Measurements from ENCODE around the gene FAM110A.

FAM110A gene

DNA sequence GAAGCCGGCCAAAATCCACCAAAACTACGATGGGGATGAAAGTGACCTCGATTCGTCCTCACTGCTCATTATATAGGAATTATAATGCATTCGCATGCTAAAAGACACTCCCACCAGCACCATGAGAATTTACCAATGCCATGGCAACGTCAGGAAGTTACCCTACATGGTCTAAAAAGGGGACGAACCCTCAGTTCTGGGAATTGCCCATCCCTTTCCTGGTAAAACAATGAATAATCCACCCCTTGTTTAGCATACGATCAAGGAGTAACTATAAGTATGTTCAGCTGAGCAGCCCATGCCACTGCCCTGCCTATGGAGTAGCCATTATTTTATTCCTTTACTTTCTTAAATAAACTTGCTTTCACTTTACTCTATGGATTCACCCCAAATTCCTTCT, 20.1 kb upstream of the FAM110A start:
- H3K9ac ChIP-seq (ENCODE audit: low read depth, low read length): no peak overlapping the region
- H3K36me3 ChIP-seq (ENCODE audit: control insufficient read depth, insufficient read depth, low read length): no peaks in the 10 kb centered on the region
- H3K4me1 ChIP-seq (ENCODE audit: control insufficient read depth, insufficient read depth, low read length): no peaks in the 10 kb centered on the region
- no peak overlapping the region for H3K4me3 ChIP-seq (ENCODE audit: low read depth, low read length)
- H3K27ac ChIP-seq (ENCODE audit: low read depth, low read length): no peak overlapping the region
- H3K9me3 ChIP-seq (ENCODE audit: control insufficient read depth, insufficient read depth, low read length): peaks cover 6% of the 10 kb centered on the region
- 0 out of 2 replicates have a peak, but pooled peaks cover 2% of the 10 kb centered on the region for H3K27me3 ChIP-seq (ENCODE audit: control insufficient read depth, insufficient read depth, low read length)

DNA sequence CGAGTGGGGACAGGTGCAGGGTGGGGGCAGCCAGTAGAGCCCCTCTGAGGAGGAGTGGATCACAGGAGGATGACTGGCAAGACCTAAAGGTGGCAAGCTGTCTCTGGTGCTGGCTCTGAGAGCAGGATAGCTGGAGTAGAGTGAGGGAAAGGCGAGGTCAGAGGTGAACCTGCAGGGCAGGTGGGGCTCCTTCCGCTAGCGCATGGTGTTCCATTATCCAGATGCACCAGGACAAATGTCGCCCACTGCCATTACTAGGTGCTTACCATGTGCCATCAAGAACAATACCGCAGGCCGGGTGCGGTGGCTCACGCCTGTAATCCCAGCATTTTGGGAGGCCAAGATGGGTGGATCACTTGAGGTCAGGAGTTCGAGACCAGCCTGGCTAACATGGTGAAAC, 18.3 kb upstream of the FAM110A start:
- no peaks in the 10 kb centered on the region for H3K36me3 ChIP-seq (ENCODE audit: control insufficient read depth, insufficient read depth, low read length)
- H3K4me3 ChIP-seq (ENCODE audit: low read depth, low read length): no peak overlapping the region
- no peaks in the 10 kb centered on the region for H3K9me3 ChIP-seq (ENCODE audit: control insufficient read depth, insufficient read depth, low read length)
- H3K27me3 ChIP-seq (ENCODE audit: control insufficient read depth, insufficient read depth, low read length): 0 out of 2 replicates have a peak, but pooled peaks cover 2% of the 10 kb centered on the region
- H3K9ac ChIP-seq (ENCODE audit: low read depth, low read length): no peak overlapping the region
- no peak overlapping the region for H3K27ac ChIP-seq (ENCODE audit: low read depth, low read length)
- no peaks in the 10 kb centered on the region for H3K4me1 ChIP-seq (ENCODE audit: control insufficient read depth, insufficient read depth, low read length)

DNA sequence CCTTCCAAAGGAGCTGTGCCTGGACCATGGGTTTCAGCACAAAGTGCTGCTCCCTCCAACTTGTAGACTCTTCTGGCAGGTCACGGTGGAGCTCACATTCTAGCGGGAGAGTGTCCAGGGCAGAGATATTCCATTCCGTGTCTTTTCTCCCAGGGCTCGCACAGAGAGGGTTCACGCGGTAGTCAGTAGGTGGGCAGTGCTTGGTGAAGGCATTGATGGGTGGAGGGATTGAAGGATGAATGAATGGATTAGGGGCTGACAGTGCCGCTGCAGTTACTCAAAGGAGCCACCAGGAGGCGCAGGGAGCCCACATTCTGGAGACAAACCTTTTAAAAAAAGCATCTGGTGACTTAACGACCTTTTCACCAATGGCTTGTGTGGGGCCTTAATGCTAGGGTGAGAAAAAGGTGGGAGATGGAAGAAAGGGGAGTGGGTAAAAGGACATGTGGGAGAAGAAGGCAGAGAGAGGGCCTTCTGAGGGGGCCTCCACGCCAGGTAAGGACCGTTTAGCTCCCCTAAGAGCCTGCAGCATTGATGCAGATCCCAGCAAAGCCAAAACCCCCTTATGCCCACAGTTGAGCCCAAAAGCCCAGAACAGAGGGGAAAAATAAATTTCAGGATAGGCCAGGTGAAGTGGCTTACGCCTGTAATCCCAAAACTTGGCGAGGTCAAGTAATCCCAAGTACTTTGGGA, 17.5 kb upstream of the FAM110A start:
- H3K4me1 ChIP-seq (ENCODE audit: control insufficient read depth, insufficient read depth, low read length): no peaks in the 10 kb centered on the region
- no peak overlapping the region for H3K4me3 ChIP-seq (ENCODE audit: low read depth, low read length)
- H3K9me3 ChIP-seq (ENCODE audit: control insufficient read depth, insufficient read depth, low read length): no peaks in the 10 kb centered on the region
- no peaks in the 10 kb centered on the region for H3K36me3 ChIP-seq (ENCODE audit: control insufficient read depth, insufficient read depth, low read length)
- H3K9ac ChIP-seq (ENCODE audit: low read depth, low read length): no peak overlapping the region
- no peak overlapping the region for H3K27ac ChIP-seq (ENCODE audit: low read depth, low read length)
- 0 out of 2 replicates have a peak, but pooled peaks cover 2% of the 10 kb centered on the region for H3K27me3 ChIP-seq (ENCODE audit: control insufficient read depth, insufficient read depth, low read length)

- Histone ChIP-seq H3K27ac (ENCODE audit: low read depth, low read length) (no peak overlapping the region), H3K4me1 (ENCODE audit: control insufficient read depth, insufficient read depth, low read length) (no peaks in the 10 kb centered on the region), H3K4me3 (ENCODE audit: low read depth, low read length) (no peak overlapping the region), H3K9me3 (ENCODE audit: control insufficient read depth, insufficient read depth, low read length) (no peaks in the 10 kb centered on the region), H3K9ac (ENCODE audit: low read depth, low read length) (no peak overlapping the region), H3K36me3 (ENCODE audit: control insufficient read depth, insufficient read depth, low read length) (no peaks in the 10 kb centered on the region), H3K27me3 (ENCODE audit: control insufficient read depth, insufficient read depth, low read length) (0 out of 2 replicates have a peak, but pooled peaks cover 2% of the 10 kb centered on the region)
Observed at GRCh38 chr20:818001-818664, 15.4 kb upstream of the FAM110A start.

DNA sequence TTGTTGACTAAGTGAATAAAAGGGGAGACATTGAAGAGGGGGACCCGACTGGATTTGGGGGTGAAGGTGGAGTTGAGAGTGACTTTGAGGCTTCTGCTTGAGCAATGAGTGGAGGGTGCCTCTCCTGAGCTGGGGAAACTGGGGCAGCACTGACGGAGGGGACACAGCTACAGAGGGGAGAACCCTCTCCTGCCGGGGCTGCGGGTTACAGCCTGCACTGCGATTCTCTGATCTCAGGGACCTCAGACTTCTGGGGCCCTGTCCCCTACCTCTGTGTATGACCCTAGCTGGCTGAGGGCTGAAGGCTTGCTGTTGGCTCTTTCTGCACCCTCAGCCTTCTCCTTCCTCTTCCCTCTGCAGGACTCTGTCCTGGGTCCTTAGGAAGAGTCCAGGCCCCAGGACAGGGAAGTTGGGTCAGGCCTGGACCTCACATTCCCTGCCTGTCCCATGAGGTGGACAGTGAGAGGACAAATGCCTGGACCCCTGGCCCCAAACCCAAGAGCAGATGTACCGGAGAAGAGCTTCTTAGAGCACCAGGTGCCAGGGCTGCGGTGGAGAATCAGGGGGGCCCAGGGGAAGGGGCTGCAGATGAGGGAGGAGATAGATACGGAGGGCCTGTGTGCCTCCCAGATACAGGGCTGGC, 13.7 kb upstream of the FAM110A start:
- Histone ChIP-seq H3K36me3 (ENCODE audit: control insufficient read depth, insufficient read depth, low read length) (no peaks in the 10 kb centered on the region), H3K27ac (ENCODE audit: low read depth, low read length) (no peak overlapping the region), H3K27me3 (ENCODE audit: control insufficient read depth, insufficient read depth, low read length) (0 out of 2 replicates have a peak, but pooled peaks cover 2% of the 10 kb centered on the region), H3K9ac (ENCODE audit: low read depth, low read length) (no peak overlapping the region), H3K4me3 (ENCODE audit: low read depth, low read length) (no peak overlapping the region), H3K4me1 (ENCODE audit: control insufficient read depth, insufficient read depth, low read length) (no peaks in the 10 kb centered on the region), H3K9me3 (ENCODE audit: control insufficient read depth, insufficient read depth, low read length) (no peaks in the 10 kb centered on the region)

GRCh38 chr20:820323-820953, 13.1 kb upstream of the FAM110A start:
- no peaks in the 10 kb centered on the region for H3K4me1 ChIP-seq (ENCODE audit: control insufficient read depth, insufficient read depth, low read length)
- H3K36me3 ChIP-seq (ENCODE audit: control insufficient read depth, insufficient read depth, low read length): no peaks in the 10 kb centered on the region
- H3K9ac ChIP-seq (ENCODE audit: low read depth, low read length): no peak overlapping the region
- H3K27me3 ChIP-seq (ENCODE audit: control insufficient read depth, insufficient read depth, low read length): 0 out of 2 replicates have a peak, but pooled peaks cover 2% of the 10 kb centered on the region
- H3K27ac ChIP-seq (ENCODE audit: low read depth, low read length): no peak overlapping the region
- H3K4me3 ChIP-seq (ENCODE audit: low read depth, low read length): no peak overlapping the region
- H3K9me3 ChIP-seq (ENCODE audit: control insufficient read depth, insufficient read depth, low read length): no peaks in the 10 kb centered on the region

DNA sequence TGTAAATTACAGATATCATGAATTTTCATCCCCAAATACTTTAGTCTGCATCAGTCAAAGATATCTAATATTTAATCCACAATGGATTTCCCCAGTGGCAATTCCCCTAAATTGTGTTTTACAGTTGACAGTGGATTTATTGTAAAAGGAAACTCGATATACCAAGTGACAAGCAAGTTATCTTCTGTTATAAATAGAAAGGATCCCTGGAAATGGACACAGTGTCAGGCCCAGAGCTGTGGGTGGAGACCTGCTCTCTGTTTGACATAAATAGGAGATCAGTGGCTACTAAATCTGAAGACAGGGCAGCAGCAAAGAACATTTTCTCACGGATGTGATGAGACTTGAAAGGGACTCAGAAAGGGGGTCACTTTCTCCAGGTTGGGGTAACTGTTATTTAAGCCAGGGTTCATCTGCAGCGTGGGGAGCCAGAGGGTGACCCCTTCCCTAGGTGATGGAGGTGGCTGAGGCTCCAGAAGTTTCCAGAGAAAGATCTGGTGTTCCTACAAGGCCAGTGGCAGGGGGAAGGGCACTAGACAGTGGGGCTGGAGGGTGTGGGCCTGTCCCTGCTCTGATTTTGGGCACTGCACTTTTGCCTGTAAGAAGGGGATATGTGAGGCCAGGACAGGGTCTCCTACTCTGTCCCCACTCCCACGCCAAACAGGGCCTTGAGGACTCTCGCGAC, 12.3 kb upstream of the FAM110A start:
- H3K9ac ChIP-seq (ENCODE audit: low read depth, low read length): no peak overlapping the region
- H3K27ac ChIP-seq (ENCODE audit: low read depth, low read length): no peak overlapping the region
- H3K9me3 ChIP-seq (ENCODE audit: control insufficient read depth, insufficient read depth, low read length): no peaks in the 10 kb centered on the region
- H3K27me3 ChIP-seq (ENCODE audit: control insufficient read depth, insufficient read depth, low read length): no peaks in the 10 kb centered on the region
- H3K36me3 ChIP-seq (ENCODE audit: control insufficient read depth, insufficient read depth, low read length): no peaks in the 10 kb centered on the region
- no peaks in the 10 kb centered on the region for H3K4me1 ChIP-seq (ENCODE audit: control insufficient read depth, insufficient read depth, low read length)
- H3K4me3 ChIP-seq (ENCODE audit: low read depth, low read length): no peak overlapping the region

DNA sequence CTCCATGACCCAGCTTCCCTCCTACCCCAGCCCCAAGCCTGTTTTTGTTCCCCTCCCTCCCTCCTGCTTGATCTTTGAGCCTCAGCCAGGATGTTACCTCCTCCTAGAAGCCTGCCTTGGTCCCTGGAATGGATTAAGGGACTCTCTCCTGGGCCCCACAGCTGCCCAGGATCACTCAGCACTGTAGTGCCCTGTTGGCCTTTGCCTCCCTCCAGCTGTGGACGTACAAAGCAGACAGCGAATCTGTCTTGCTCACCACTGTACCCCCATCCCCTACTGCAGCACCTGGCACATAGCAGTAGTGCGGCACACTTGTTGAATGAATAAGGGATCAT, 11.8 kb upstream of the FAM110A start:
- H3K36me3 ChIP-seq (ENCODE audit: control insufficient read depth, insufficient read depth, low read length): no peaks in the 10 kb centered on the region
- no peaks in the 10 kb centered on the region for H3K9me3 ChIP-seq (ENCODE audit: control insufficient read depth, insufficient read depth, low read length)
- no peaks in the 10 kb centered on the region for H3K4me1 ChIP-seq (ENCODE audit: control insufficient read depth, insufficient read depth, low read length)
- H3K4me3 ChIP-seq (ENCODE audit: low read depth, low read length): no peak overlapping the region
- H3K9ac ChIP-seq (ENCODE audit: low read depth, low read length): no peak overlapping the region
- H3K27me3 ChIP-seq (ENCODE audit: control insufficient read depth, insufficient read depth, low read length): no peaks in the 10 kb centered on the region
- no peak overlapping the region for H3K27ac ChIP-seq (ENCODE audit: low read depth, low read length)

GRCh38 chr20:822651-823573, 10.6 kb upstream of the FAM110A start:
- H3K27ac ChIP-seq (ENCODE audit: low read depth, low read length): no peak overlapping the region
- no peaks in the 10 kb centered on the region for H3K36me3 ChIP-seq (ENCODE audit: control insufficient read depth, insufficient read depth, low read length)
- H3K4me1 ChIP-seq (ENCODE audit: control insufficient read depth, insufficient read depth, low read length): no peaks in the 10 kb centered on the region
- no peaks in the 10 kb centered on the region for H3K27me3 ChIP-seq (ENCODE audit: control insufficient read depth, insufficient read depth, low read length)
- no peak overlapping the region for H3K4me3 ChIP-seq (ENCODE audit: low read depth, low read length)
- H3K9me3 ChIP-seq (ENCODE audit: control insufficient read depth, insufficient read depth, low read length): no peaks in the 10 kb centered on the region
- H3K9ac ChIP-seq (ENCODE audit: low read depth, low read length): no peak overlapping the region

- Histone ChIP-seq H3K27ac (ENCODE audit: low read depth, low read length) (no peak overlapping the region), H3K9ac (ENCODE audit: low read depth, low read length) (no peak overlapping the region), H3K4me3 (ENCODE audit: low read depth, low read length) (no peak overlapping the region), H3K27me3 (ENCODE audit: control insufficient read depth, insufficient read depth, low read length) (no peaks in the 10 kb centered on the region), H3K4me1 (ENCODE audit: control insufficient read depth, insufficient read depth, low read length) (no peaks in the 10 kb centered on the region), H3K9me3 (ENCODE audit: control insufficient read depth, insufficient read depth, low read length) (no peaks in the 10 kb centered on the region), H3K36me3 (ENCODE audit: control insufficient read depth, insufficient read depth, low read length) (no peaks in the 10 kb centered on the region)
Observed at GRCh38 chr20:823574-823902, 10.0 kb upstream of the FAM110A start.

All from HUES48 (cell line).